Neural cell (in vitro differentiated cells): Measurements from ENCODE around the gene TRAK1. TPM values are rescaled to one million over a fixed set of nuclear protein-coding genes. Genes with fewer than 3 reads are reported as not detected.

Source experiments
- H2AFZ ChIP-seq: fragments of 200-600, 300-800 bp; sonication (generic), shearing (Covaris generic); 2 replicates; pipeline ENCODE4 v1.6.0; 2014; ENCODE audit warnings: low read depth, mild to moderate bottlenecking, antibody characterized with exemption, low read length, moderate library complexity
- H3F3A ChIP-seq: fragments of 200-600 bp; shearing (Covaris generic); 2 replicates; pipeline ENCODE4 v1.6.1; 2016; ENCODE audit warnings: mild to moderate bottlenecking, moderate library complexity, mixed read lengths, antibody characterized with exemption, low read length; ENCODE audit not compliant: insufficient read depth, poor library complexity, severe bottlenecking
- H3K27ac ChIP-seq: fragments of 200-600, 300-800 bp; sonication (generic), shearing (Covaris generic); 2 replicates; pipeline ENCODE4 v1.5.1; 2014; ENCODE audit warnings: mild to moderate bottlenecking, low read length, moderate library complexity
- H3K27me3 ChIP-seq: fragments of 300-800, 200-600 bp; sonication (generic), shearing (Covaris generic); 2 replicates; pipeline ENCODE4 v1.6.0; 2014; ENCODE audit warnings: mild to moderate bottlenecking, low read depth, low read length, moderate library complexity; ENCODE audit not compliant: insufficient read depth
- H3K36me3 ChIP-seq: fragments of 300-800, 200-600 bp; sonication (generic), shearing (Covaris generic); 2 replicates; pipeline ENCODE4 v1.5.1; 2014; ENCODE audit warnings: mild to moderate bottlenecking, antibody characterized with exemption, low read length, moderate library complexity; ENCODE audit not compliant: insufficient read depth
- H3K4me2 ChIP-seq: fragments of 300-800, 200-600 bp; sonication (generic), shearing (Covaris generic); 2 replicates; pipeline ENCODE4 v1.6.0; 2014; ENCODE audit warnings: mild to moderate bottlenecking, low read length
- H3K4me3 ChIP-seq: fragments of 300-800, 200-600 bp; sonication (generic), shearing (Covaris generic); 2 replicates; pipeline ENCODE4 v1.5.1; 2014; ENCODE audit warnings: mild to moderate bottlenecking, low read length, moderate library complexity
- H3K79me2 ChIP-seq: fragments of 200-600 bp; shearing (Covaris generic); replicated peaks from 2 replicates; pipeline ENCODE4 v1.6.0; 2014; ENCODE audit warnings: mild to moderate bottlenecking, low read length, moderate library complexity; ENCODE audit not compliant: insufficient read depth
- H3K9ac ChIP-seq: fragments of 300-800, 200-600 bp; sonication (generic), shearing (Covaris generic); 2 replicates; pipeline ENCODE4 v1.6.1; 2016; ENCODE audit warnings: mild to moderate bottlenecking, low read length, mixed read lengths
- H3K9me2 ChIP-seq: fragments of 200-600 bp; shearing (Covaris generic); 2 replicates; pipeline ENCODE4 v1.6.1; 2016; ENCODE audit warnings: mild to moderate bottlenecking, low read length, mixed read lengths; ENCODE audit not compliant: insufficient read depth
- H3K9me3 ChIP-seq: fragments of 200-600, 300-800 bp; sonication (generic), shearing (Covaris generic); 2 replicates; pipeline ENCODE4 v1.6.1; 2016; ENCODE audit warnings: mild to moderate bottlenecking, mixed run types, low read length, moderate library complexity, mixed read lengths
- H4K20me1 ChIP-seq: fragments of 200-600 bp; shearing (Covaris generic); 2 replicates; pipeline ENCODE4 v1.6.1; 2016; ENCODE audit warnings: mild to moderate bottlenecking, mixed run types; ENCODE audit not compliant: insufficient read depth
- CTCF ChIP-seq: fragments of 450-650 bp; IDR thresholded peaks from 2 replicates; pipeline ENCODE4 v1.5.1; 2014; ENCODE audit warnings: antibody characterized with exemption, mild to moderate bottlenecking, moderate library complexity; ENCODE audit not compliant: poor library complexity, severe bottlenecking
- EP300 ChIP-seq: fragments of 450-650 bp; conservative IDR thresholded peaks from 2 replicates; pipeline ENCODE4 v1.6.1; 2014; ENCODE audit warnings: antibody characterized with exemption, mild to moderate bottlenecking, moderate library complexity; ENCODE audit not compliant: poor library complexity, severe bottlenecking
- EZH2 ChIP-seq: fragments of 200-600, 300-800 bp; shearing (Covaris generic), sonication (generic); IDR thresholded peaks from 2 replicates; pipeline ENCODE4 v1.6.1; 2014; ENCODE audit warnings: antibody characterized with exemption, low read length, borderline replicate concordance, mild to moderate bottlenecking; ENCODE audit not compliant: insufficient read depth, poor library complexity, severe bottlenecking
- MXI1 ChIP-seq: fragments of 450-650 bp; conservative IDR thresholded peaks from 2 replicates; pipeline ENCODE4 v1.6.1; 2014; ENCODE audit warnings: antibody characterized with exemption, mild to moderate bottlenecking; ENCODE audit not compliant: poor library complexity, severe bottlenecking
- POLR2AphosphoS5 ChIP-seq: IDR thresholded peaks from 2 replicates; pipeline ENCODE4 v1.6.1; 2012
- RAD21 ChIP-seq: fragments of 450-650 bp; conservative IDR thresholded peaks from 2 replicates; pipeline ENCODE4 v1.6.1; 2014; ENCODE audit warnings: antibody characterized with exemption, mild to moderate bottlenecking, moderate library complexity
- REST ChIP-seq: IDR thresholded peaks from 2 replicates; pipeline ENCODE4 v1.6.1; 2012; ENCODE audit warnings: borderline replicate concordance
- SMC3 ChIP-seq: fragments of 450-650 bp; conservative IDR thresholded peaks from 2 replicates; pipeline ENCODE4 v1.6.1; 2014; ENCODE audit warnings: antibody characterized with exemption, mild to moderate bottlenecking, moderate library complexity; ENCODE audit not compliant: poor library complexity
- TAF1 ChIP-seq: IDR thresholded peaks from 2 replicates; pipeline ENCODE4 v1.6.1; 2012; ENCODE audit warnings: low read depth
- polyA plus RNA-seq: library from polyadenylated mRNA; depleted of rRNA; stranded (reverse); fragments of >200 nt; gene quantifications from 2 replicates; pipeline ENCODE4 v1.2.3, GENCODE V29; 2014

The TRAK1 gene
- polyA plus RNA-seq, 1 donor from 2014 or later, result 34.7 TPM

GRCh38 chr3:42133500-42134298 lies 42.5 kb downstream of the TRAK1 start:
- H3K4me2 ChIP-seq, result no peak overlapping the region
- no peak overlapping the region for H3K9ac ChIP-seq
- H3K4me3 ChIP-seq, result no peak overlapping the region
- H3K27me3 ChIP-seq, result no peaks in the 10 kb centered on the region
- H3K36me3 ChIP-seq, result no peaks in the 10 kb centered on the region
- no peak overlapping the region for H3K27ac ChIP-seq
- H2AFZ ChIP-seq, result no peak overlapping the region
- no peaks in the 10 kb centered on the region for H3K79me2 ChIP-seq
- no peaks in the 10 kb centered on the region for H3K9me3 ChIP-seq
- H3K9me2 ChIP-seq, result no peaks in the 10 kb centered on the region
- TF ChIP-seq REST (no peak), TAF1 (no peak), POLR2AphosphoS5 (no peak), RAD21 (no peak), EP300 (no peak), EZH2 (no peak), MXI1 (no peak), CTCF (no peak), SMC3 (no peak)
- H4K20me1 ChIP-seq, result no peaks in the 10 kb centered on the region
- H3F3A ChIP-seq, result no peaks in the 10 kb centered on the region

- H3K9me2 ChIP-seq, result no peaks in the 10 kb centered on the region
- no peaks in the 10 kb centered on the region for H3K79me2 ChIP-seq
- no peaks in the 10 kb centered on the region for H3K36me3 ChIP-seq
- H3K4me3 ChIP-seq, result no peak overlapping the region
- no peaks in the 10 kb centered on the region for H4K20me1 ChIP-seq
- no peaks in the 10 kb centered on the region for H3K27me3 ChIP-seq
- H3K9ac ChIP-seq, result no peak overlapping the region
- no peak overlapping the region for H3K4me2 ChIP-seq
- no peaks in the 10 kb centered on the region for H3F3A ChIP-seq
- TF ChIP-seq RAD21, result no peak
- TF ChIP-seq SMC3, result no peak
- no peak overlapping the region for H3K27ac ChIP-seq
- no peak overlapping the region for H2AFZ ChIP-seq
- H3K9me3 ChIP-seq, result no peaks in the 10 kb centered on the region
These were observed 43.8 kb downstream of the TRAK1 start for GRCh38 chr3:42134867-42135464.
